ENCODE measurements around the gene PLPPR4.

PLPPR4 gene

DNA sequence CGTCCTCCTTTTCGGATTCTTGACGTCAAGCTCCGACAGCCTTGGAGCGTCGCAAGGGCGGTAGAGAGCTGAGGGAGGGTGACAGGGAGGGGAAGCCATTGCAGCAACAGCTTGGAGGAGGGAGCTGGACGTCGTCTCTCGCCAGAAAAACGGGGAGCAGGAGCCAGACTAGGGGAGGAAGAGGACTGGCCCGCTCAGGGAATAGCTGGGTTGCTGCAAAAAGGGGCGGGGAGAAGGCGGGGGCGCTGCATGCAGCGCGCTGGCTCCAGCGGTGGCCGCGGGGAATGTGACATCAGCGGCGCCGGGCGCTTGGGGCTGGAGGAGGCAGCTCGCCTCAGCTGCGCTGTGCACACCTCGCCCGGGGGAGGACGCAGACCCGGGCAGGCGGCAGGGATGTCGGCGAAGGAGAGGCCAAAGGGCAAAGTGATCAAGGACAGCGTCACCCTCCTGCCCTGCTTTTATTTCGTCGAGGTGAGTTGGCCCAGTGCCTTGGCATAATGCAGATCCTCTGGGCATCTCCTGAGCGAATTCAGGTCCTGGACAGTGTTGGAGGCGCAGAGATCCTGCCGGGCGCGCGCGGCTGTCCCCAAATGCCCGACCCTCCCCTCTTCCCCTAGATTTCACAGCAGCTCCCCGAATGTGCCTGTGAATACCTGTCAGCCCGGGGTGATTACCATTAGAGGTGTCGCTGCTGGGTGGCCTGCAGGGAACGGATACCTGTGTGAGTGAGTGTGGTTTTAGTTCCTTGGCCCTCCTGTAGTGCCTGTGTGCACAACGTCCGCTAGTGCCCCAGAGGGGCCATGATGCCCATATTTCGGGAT is at the start of gene PLPPR4:
TSS of gene PLPPR4 (plus strand) at position 292 of the 821 bp plus-strand sequence. CDS start at position 394, 102 bp downstream.
- Mint-ChIP-seq H3K9me3 (ENCODE audit: low read depth) (no peaks in the 10 kb centered on the region), H3K27me3 (peaks cover 37% of the 10 kb centered on the region), H3K4me1 (ENCODE audit: low read depth) (peaks cover 6% of the 10 kb centered on the region), H3K4me3 (peak within 1 kb of the TSS; percentile 57), H3K27ac (no peak within 1 kb of the TSS), H3K36me3 (no peaks in the 10 kb centered on the region)

DNA sequence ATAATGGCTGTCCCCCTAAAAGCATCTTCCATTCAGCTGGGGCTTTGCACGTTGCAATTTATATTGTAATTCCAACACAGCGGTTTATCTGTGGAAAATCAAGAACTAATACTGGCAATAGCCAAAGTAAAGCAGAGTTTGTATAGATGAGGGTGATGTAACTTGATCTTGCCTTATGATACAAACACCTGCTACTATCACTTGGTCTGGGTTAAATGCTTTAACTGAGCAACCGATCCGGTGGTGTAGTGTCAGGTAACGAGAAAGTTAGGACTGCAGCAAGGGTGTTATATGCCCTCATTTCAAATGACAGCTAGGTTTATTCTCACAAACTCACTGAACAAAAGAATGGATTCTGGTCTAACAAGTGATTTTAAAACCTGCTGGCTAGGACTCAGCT is 47.3 kb upstream of the PLPPR4 start:
- Mint-ChIP-seq H3K9me3 (ENCODE audit: low read depth) (peaks cover 6% of the 10 kb centered on the region), H3K27ac (no peak overlapping the region), H3K4me3 (no peak overlapping the region), H3K4me1 (ENCODE audit: low read depth) (no peaks in the 10 kb centered on the region), H3K36me3 (no peaks in the 10 kb centered on the region), H3K27me3 (peaks cover 6% of the 10 kb centered on the region)

DNA sequence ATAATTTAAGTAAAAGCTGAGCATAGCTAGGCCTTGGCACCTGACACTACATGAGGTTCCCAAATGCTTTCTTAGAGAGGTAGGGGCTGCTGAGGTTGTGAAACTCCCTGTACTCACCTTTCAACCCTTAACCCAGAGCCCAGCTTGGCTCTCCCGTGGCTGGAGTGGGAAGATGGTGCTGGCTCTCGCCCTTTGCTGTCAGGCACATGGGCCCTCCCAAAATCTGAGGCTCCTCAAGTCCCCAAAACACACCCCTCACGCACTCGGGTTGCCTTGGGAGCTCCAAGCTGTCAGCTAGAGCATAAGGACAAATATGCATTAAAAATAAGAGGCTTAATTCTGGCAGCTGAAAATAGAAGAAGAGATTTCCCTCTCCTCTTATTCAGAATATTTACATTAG is 46.7 kb upstream of the PLPPR4 start:
- H3K4me3 Mint-ChIP-seq = no peak overlapping the region
- H3K4me1 Mint-ChIP-seq (ENCODE audit: low read depth) = no peaks in the 10 kb centered on the region
- H3K27me3 Mint-ChIP-seq = peaks cover 8% of the 10 kb centered on the region
- peaks cover 6% of the 10 kb centered on the region for H3K9me3 Mint-ChIP-seq (ENCODE audit: low read depth)
- H3K27ac Mint-ChIP-seq = no peak overlapping the region
- H3K36me3 Mint-ChIP-seq = no peaks in the 10 kb centered on the region

DNA sequence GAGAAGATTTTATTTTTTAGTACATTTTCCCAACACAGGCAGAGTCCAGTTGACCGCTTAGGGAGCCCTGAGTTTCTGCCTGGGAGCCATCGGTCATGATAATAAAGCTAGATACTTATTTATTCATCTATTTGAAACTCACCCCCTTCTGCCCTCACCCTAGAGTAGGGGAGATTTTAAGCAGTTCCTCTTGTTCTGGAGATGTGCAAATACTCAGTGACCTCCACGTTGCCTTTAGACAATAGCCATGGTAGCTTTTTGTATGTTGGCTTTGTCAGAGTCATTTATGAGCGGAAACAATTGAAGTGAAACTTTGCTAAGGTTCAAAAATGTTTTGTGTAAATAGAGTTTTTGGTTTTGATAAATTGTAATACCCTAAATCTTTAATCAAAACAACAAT is 45.7 kb upstream of the PLPPR4 start:
- Mint-ChIP-seq H3K4me3 (no peak overlapping the region), H3K27ac (no peak overlapping the region), H3K36me3 (no peaks in the 10 kb centered on the region), H3K9me3 (ENCODE audit: low read depth) (peaks cover 6% of the 10 kb centered on the region), H3K4me1 (ENCODE audit: low read depth) (no peaks in the 10 kb centered on the region), H3K27me3 (peaks cover 8% of the 10 kb centered on the region)

- H3K9me3 Mint-ChIP-seq (ENCODE audit: low read depth) = peaks cover 6% of the 10 kb centered on the region
- H3K36me3 Mint-ChIP-seq = no peaks in the 10 kb centered on the region
These were observed 45.3 kb upstream of the PLPPR4 start for GRCh38 chr1:99218999-99219398.

DNA sequence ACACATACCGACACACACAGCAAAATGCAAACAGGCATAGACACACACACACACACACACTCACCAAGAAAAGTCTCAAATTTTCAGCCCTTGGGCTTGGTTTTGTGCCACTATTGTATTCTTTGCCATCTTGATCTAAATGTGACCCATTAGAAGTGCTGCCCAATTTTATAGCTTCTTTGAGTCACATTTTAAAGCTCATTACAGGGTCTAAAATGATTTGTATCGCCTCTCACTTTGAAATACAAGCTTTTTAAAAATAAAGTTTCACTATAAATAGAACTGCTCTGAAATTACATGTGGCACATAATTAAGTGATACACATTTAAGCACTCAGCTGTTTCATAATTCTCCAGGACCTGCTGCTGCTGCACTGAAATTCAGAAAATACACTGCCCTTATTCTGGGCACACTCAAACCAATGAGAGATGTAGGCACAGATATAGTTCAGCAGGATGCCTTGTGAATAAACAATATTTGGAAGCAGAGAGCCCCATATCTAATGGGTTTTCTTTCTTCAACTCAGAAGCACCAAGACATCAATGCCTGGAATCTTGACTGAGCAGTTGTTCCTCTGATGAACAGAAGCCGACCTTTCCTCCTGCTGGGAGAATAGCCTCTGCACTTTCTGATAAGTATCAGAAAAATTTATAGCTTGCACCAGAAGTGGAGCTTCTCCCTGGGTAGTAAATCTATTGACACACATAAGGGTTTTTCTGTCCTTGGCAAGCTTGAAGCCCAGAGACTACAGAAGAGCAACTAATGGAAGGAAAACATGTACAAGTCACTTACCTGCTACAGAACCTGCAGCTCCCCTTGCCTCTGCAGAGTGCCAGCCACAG is 37.0 kb upstream of the PLPPR4 start:
- Mint-ChIP-seq H3K27me3 (peaks cover 2% of the 10 kb centered on the region), H3K27ac (no peak overlapping the region), H3K9me3 (ENCODE audit: low read depth) (no peaks in the 10 kb centered on the region), H3K4me3 (no peak overlapping the region), H3K4me1 (ENCODE audit: low read depth) (no peaks in the 10 kb centered on the region), H3K36me3 (no peaks in the 10 kb centered on the region)

More at GRCh38 chr1:99218999-99219398, 45.3 kb upstream of the PLPPR4 start:
- Mint-ChIP-seq H3K4me3 (no peak overlapping the region), H3K27ac (no peak overlapping the region), H3K4me1 (ENCODE audit: low read depth) (no peaks in the 10 kb centered on the region), H3K27me3 (peaks cover 8% of the 10 kb centered on the region)

DNA sequence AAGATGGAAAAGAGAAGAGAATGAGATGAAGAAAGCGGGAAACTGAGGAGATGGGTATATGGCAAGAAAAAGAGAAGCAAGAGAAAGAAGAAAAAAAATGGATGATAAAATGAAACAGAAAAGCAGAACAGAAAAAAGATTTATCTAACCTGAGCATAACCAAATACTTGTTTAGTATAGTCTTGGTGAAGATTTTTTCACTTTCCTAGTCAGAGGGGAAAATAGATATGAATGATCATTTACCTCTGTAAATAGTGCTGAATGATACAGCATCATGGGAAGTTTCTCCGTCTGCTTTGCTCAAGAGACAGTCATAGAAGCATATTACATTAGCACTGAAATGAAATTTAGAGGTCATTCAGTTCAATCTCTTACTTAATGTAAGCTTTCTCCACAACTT is 36.1 kb upstream of the PLPPR4 start:
- no peaks in the 10 kb centered on the region for H3K36me3 Mint-ChIP-seq
- peaks cover 1% of the 10 kb centered on the region for H3K27me3 Mint-ChIP-seq
- H3K9me3 Mint-ChIP-seq (ENCODE audit: low read depth) = no peaks in the 10 kb centered on the region
- no peak overlapping the region for H3K27ac Mint-ChIP-seq
- H3K4me3 Mint-ChIP-seq = no peak overlapping the region
- H3K4me1 Mint-ChIP-seq (ENCODE audit: low read depth) = no peaks in the 10 kb centered on the region

- H3K36me3 Mint-ChIP-seq = no peaks in the 10 kb centered on the region
- H3K27ac Mint-ChIP-seq = no peak overlapping the region
- H3K27me3 Mint-ChIP-seq = peaks cover 1% of the 10 kb centered on the region
- no peaks in the 10 kb centered on the region for H3K4me1 Mint-ChIP-seq (ENCODE audit: low read depth)
- no peaks in the 10 kb centered on the region for H3K9me3 Mint-ChIP-seq (ENCODE audit: low read depth)
- no peak overlapping the region for H3K4me3 Mint-ChIP-seq
These were observed 35.2 kb upstream of the PLPPR4 start for GRCh38 chr1:99229122-99229521.

DNA sequence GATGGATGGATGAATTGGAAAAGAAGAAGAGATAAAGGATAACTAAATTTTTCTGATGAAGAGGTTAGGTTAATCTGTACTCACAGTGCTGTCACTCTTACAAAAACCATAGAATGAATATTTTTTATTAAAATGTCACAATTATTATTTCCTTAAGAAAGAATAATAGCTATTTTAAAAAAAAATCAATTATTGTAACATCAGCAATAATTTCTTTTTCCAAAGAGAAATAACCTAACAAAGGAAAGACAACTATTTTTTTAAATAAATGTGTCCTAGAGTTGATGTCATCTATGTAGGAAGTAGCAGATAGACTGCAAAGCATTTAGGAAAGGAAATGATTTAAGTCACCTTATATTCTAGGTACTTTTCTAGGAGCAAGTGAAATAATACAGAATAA is 33.6 kb upstream of the PLPPR4 start:
- Mint-ChIP-seq H3K36me3 (no peaks in the 10 kb centered on the region), H3K9me3 (ENCODE audit: low read depth) (no peaks in the 10 kb centered on the region)

DNA sequence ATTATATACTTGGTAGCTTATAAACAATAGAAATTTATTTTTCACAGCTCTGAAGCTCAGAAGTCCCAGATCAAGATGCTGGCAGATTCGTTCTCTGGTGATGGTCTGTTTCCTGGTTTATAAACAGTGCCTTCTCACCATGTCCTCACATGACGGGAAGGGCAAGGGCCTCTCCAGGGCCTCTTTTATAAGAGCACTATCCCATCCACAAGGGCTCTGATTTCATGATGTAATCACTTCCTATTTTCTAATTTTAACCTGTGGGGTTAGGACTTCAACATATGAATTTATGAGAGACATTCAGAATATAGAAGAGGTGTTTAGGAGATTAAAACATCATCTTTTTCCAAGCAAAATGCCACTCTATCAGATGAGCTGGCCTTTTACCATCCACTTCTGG is 32.1 kb upstream of the PLPPR4 start:
- Mint-ChIP-seq H3K27ac (no peak overlapping the region), H3K27me3 (peaks cover 1% of the 10 kb centered on the region), H3K4me1 (ENCODE audit: low read depth) (no peaks in the 10 kb centered on the region), H3K4me3 (no peak overlapping the region), H3K36me3 (no peaks in the 10 kb centered on the region), H3K9me3 (ENCODE audit: low read depth) (no peaks in the 10 kb centered on the region)

More for the DNA sequence above, 33.6 kb upstream of the PLPPR4 start:
- no peak overlapping the region for H3K4me3 Mint-ChIP-seq
- no peak overlapping the region for H3K27ac Mint-ChIP-seq
- no peaks in the 10 kb centered on the region for H3K4me1 Mint-ChIP-seq (ENCODE audit: low read depth)
- H3K27me3 Mint-ChIP-seq = peaks cover 1% of the 10 kb centered on the region

- Mint-ChIP-seq H3K36me3 (no peaks in the 10 kb centered on the region), H3K9me3 (ENCODE audit: low read depth) (no peaks in the 10 kb centered on the region), H3K27ac (no peak overlapping the region)
These were observed 30.8 kb upstream of the PLPPR4 start for GRCh38 chr1:99233446-99233845.

GRCh38 chr1:99236756-99237155 is 27.5 kb upstream of the PLPPR4 start:
- peaks cover 7% of the 10 kb centered on the region for H3K27me3 Mint-ChIP-seq
- H3K27ac Mint-ChIP-seq = no peak overlapping the region
- no peaks in the 10 kb centered on the region for H3K9me3 Mint-ChIP-seq (ENCODE audit: low read depth)
- H3K4me1 Mint-ChIP-seq (ENCODE audit: low read depth) = no peaks in the 10 kb centered on the region
- no peak overlapping the region for H3K4me3 Mint-ChIP-seq
- no peaks in the 10 kb centered on the region for H3K36me3 Mint-ChIP-seq

More at GRCh38 chr1:99233446-99233845, 30.8 kb upstream of the PLPPR4 start:
- H3K27me3 Mint-ChIP-seq = peaks cover 4% of the 10 kb centered on the region
- no peak overlapping the region for H3K4me3 Mint-ChIP-seq
- no peaks in the 10 kb centered on the region for H3K4me1 Mint-ChIP-seq (ENCODE audit: low read depth)

- Mint-ChIP-seq H3K27ac (no peak overlapping the region), H3K9me3 (ENCODE audit: low read depth) (no peaks in the 10 kb centered on the region), H3K36me3 (no peaks in the 10 kb centered on the region), H3K27me3 (peaks cover 12% of the 10 kb centered on the region), H3K4me1 (ENCODE audit: low read depth) (no peaks in the 10 kb centered on the region), H3K4me3 (no peak overlapping the region)
These were observed 24.6 kb upstream of the PLPPR4 start for GRCh38 chr1:99239690-99240089.

GRCh38 chr1:99240621-99241020 is 23.7 kb upstream of the PLPPR4 start:
- Mint-ChIP-seq H3K27ac (no peak overlapping the region), H3K4me3 (no peak overlapping the region), H3K36me3 (no peaks in the 10 kb centered on the region), H3K4me1 (ENCODE audit: low read depth) (no peaks in the 10 kb centered on the region), H3K27me3 (peaks cover 12% of the 10 kb centered on the region), H3K9me3 (ENCODE audit: low read depth) (no peaks in the 10 kb centered on the region)

GRCh38 chr1:99246152-99246551 is 18.1 kb upstream of the PLPPR4 start:
- no peaks in the 10 kb centered on the region for H3K4me1 Mint-ChIP-seq (ENCODE audit: low read depth)
- no peaks in the 10 kb centered on the region for H3K36me3 Mint-ChIP-seq
- H3K27me3 Mint-ChIP-seq = peaks cover 8% of the 10 kb centered on the region
- no peaks in the 10 kb centered on the region for H3K9me3 Mint-ChIP-seq (ENCODE audit: low read depth)
- H3K27ac Mint-ChIP-seq = no peak overlapping the region
- H3K4me3 Mint-ChIP-seq = no peak overlapping the region
